Measurements from ENCODE around the gene LRP5.
"Not testable (repeated sequence)": the region's sequence is repeated elsewhere in the genome, so short reads cannot be mapped to it uniquely, and the experiment has no call there.

Gene LRP5

DNA sequence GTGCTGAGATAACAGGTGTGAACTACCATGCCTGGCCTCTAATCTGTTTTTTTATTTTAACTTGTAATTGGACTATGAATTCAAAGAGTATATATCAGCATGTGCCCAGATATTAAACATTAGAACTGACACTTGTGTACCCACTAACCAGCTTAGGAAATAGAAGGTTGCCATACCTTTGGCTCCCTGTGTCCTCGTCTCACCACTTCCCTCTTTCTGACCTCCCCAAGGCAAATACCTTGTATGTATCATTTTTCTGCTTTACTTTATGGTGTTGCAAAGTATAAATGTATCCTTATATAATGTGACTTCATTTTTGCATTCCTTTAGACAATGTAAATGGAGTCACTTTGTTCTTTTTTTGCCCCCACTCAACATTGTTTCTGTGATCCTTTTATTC is 157.3 kb downstream of the LRP5 start:
- DNase-seq (ENCODE audit: low read depth) = no peak

DNA sequence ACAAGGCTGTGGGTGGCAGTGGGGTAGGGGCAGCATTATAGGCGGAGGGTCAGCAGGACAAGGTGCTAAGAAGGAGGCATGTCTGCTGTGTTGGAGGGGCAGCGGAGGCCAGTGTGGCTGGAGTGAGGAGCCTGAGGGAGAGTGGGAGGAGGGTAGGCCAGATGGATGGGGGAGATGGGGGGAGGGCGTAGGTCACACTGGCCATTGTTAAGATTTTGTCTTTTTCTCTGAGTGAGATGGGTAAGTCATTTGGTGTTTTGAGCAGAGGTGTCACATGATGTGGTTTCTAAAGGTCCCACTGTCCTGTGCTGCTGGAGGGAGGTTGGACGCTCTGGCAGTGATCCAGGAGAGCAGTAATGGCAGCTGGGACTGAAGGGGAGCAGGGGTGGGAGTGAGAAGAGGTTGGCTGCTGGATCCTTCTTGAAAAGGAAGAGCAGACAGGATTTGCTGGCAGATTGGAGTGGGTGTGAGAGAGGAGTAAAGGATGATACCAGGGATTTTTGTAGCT is 158.0 kb downstream of the LRP5 start:
- DNase-seq (ENCODE audit: low read depth) = no peak

DNA sequence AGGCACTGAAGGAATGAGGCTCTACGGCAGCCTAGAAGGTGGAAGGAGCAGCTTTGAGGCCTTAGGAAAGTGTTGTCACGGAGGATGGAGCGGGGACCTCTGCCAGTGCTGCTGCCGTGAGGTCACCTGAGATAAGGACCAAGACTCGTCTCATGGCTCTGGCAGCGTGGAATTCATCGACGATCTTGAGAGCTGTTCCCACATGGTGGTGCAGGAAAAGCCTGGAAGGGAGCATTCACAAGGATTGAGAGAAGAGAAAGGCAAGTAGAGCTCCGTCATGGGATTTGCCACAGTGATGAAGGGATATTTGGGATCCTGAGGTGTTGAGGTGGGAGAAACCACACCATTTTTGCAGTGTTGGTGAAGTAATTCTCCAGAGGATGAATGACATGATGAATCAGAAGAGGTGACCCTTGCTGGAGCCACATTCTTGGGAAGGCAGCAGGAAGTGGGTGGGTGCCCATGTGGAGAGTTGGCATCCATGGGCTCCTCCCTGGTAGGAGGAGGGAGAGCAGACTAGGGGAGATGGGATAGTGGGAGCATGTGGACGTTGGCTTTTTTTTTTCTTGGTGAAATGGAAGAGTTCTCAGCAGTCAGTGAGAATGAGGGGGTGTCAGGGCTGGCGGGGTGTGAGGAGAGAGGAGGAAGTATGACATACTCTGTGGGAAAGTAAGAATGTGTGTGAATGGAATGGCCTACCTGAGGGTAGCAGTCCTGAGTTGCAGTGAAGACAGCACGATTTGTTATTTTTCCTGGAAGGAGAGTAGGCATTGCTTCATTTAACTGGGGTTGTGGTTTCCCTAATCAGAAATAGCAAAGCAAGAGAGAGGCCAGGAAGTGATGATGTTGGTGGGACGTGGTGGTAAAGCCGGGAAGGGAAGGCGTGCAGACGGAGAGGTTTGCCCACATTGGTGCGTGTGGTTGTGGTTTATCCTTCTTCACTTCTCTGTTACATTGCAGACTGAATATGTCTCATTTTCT is 159.3 kb downstream of the LRP5 start:
- peak; percentile 22 for DNase-seq (ENCODE audit: low read depth)

DNA sequence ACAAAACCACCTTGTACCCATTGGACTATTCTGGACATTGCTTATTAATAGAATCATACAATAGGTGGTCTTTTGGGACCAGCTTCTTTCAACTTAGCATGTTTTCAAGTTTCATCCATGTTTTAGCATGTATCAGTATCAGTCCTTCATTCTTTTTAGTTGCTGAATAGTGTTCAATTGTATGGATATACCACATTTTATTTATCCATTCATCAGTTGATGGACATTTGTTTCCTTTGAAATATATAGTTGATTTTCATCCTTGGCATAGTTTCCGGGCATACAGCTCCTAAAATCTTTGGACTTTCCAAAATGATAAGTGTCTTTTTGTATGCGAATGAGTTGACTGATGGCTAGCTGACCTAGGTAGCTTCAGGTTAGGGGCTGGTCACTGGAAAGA is 160.4 kb downstream of the LRP5 start:
- DNase-seq (ENCODE audit: low read depth) = no peak

DNA sequence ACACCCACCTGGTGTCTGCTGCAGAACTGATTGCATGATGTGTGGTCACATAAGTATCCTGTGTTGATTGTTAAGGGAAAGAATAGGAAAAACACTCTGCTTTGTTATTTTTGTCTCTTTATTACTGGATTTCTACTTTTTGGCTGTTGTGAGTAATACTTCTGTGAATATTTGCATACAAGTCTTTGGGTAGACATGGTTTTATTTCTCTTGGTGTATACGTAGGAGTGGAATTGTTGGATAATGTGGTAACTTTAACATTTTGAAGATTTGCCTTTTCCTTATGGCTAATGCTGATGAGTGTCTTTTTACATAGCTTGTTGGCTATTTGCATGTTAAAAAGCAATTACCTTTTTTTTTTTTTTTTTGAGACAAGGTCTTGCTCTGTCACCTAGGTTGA is 161.3 kb downstream of the LRP5 start:
- no peak for DNase-seq (ENCODE audit: low read depth)

DNA sequence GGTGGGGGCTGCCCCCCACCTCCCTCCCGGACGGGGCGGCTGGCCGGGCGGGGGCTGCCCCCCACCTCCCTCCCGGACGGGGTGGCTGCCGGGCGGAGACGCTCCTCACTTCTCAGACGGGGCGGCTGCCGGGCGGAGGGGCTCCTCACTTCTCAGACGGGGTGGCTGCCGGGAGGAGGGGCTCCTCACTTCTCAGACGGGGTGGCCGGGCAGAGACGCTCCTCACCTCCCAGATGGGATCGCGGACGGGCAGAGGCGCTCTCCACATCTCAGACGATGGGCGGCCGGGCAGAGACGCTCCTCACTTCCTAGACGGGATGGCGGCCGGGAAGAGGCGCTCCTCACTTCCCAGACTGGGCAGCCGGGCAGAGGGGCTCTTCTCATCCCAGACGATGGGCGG is 163.2 kb downstream of the LRP5 start:
- not testable (repeated sequence) for DNase-seq (ENCODE audit: low read depth)

DNA sequence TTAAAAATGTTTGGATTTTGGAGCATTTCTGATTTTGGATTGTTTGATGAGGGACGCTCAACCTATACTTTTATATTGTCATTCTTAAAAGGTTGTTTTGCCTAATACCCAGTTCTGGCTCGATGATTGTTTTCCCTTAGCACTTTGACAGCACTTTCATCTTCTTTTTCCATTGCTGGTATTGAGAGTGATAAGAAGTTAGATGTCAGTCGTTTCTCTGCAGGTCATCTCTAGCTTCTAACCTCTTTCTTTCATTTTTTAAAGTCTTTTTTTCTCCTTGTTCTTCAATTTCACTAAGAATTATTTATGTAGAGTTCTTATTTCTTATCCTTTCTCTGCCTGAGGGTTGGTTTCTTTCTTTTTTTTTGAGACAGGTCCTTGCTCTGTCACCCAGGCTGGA is 167.0 kb downstream of the LRP5 start:
- DNase-seq (ENCODE audit: low read depth) = no peak

DNA sequence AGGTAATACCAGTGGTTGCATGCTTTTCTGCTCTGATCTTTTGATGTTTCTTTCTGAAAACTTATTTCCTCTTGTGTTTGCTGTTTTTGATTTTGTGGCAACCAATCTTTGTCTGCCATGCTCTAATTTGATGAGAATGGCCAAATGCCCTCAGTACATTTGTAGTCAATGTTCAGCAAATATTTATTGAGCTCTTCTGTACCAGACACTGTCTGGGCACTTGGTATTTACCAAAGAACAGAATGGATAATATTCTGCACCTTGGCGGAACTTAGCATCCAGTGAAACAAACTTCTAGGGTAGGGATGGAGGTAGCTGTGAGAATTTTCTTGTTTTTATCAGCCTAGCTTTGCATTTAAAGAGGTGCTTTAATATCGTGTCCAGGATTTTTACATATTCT is 167.8 kb downstream of the LRP5 start:
- DNase-seq (ENCODE audit: low read depth) = no peak

DNA sequence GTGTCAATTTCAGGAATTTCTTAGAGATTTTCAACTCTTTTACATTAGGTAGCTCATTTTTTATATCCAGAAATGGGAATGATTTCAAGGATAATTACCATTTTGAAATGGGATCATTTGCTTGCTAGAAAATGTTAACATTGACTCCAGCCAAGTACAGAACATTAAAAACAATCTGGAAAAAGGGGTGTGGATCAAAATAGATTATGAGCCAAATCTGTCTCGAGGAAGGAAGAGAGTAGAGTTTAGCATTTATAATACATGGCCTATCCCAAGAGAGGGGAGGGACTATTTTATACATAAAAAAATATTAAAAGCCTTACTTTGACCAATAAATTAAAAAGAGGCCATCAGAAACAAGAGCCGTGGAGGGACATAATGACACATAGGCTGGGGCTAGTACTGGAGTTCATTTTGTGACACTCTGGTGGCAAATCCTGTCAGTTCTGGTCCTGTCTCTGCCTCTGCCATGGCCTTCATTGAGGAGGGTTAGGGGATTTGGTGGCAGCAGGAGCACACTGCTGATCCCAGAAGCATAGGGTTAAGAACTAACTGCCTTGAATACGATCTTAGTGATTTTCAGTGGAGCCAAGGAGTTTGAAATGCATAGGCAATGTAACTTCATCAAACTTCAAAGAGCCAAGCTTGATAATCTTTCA is 168.6 kb downstream of the LRP5 start:
- no peak for DNase-seq (ENCODE audit: low read depth)

DNA sequence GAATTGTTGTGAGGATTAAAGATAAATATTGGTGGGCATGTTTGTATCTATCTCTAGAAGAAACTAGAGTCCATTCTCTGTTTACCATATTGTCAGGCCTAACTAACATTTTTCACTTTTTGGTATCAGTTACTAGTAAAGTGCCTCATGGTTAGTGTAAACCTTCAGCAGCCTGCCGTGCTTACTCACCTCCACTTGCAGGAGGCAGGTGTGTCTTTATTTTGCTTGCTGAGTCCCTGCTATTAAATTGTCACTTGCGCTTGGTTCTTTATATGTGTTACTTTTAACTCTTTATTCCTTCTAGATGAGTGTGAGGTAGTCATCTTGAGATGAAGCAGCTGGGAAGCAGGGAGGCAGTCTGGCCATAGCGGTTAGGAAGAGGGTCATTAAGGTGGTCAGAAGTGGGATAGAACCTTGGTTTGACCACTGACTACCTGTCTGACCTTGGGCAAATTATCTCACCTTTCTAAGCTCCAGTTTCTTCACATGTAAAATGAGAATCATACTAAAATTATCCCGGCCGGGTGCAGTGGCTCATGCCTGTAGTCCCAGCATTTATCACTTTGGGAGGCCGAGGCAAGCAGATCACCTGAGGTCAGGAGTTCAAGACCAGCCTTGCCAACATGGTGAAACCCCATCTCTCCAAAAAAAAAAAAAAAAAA is 169.3 kb downstream of the LRP5 start:
- DNase-seq (ENCODE audit: low read depth) = no peak

DNA sequence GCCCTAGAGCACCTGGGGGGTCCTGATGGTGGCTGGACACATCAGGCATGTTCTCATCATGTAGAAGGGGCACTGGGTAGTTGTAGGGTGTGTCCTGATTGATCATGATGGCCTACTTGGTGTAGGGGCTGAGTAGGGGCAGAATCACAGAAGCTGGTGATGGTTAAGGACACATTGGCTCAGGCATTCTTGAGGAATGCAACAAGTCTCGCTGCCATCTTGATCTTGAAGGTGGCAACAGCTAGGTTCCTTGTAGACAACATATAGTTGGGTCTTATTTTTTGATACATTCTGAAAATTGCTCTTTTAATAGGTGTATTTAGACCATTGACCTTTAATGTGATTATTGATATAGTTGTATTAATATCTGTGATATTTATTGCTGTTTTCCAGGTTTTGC is 176.2 kb downstream of the LRP5 start:
- no peak for DNase-seq (ENCODE audit: low read depth)

DNA sequence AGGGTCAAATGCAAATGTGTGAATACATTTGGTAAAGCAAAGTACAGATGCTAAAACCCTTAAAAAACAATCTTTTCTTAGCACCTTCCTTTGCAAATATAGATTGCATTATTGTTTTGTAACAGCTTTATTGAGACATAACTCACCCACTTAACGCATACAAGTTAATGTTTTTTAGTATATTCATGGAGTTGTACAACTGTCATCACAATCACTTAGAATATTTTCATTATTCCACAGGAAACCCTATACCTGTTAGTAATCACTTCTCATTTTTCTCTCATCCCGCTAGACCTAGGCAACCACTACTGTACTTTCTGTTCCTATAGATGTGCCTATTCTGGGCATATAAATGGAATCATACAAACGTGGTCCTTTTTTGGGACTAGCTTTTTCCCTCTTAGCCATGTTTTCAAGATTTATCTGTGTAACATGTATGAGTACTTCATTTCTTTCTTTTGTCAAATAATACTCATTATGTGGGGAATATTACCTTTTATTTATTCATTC is 182.9 kb downstream of the LRP5 start:
- DNase-seq (ENCODE audit: low read depth) = no peak

DNA sequence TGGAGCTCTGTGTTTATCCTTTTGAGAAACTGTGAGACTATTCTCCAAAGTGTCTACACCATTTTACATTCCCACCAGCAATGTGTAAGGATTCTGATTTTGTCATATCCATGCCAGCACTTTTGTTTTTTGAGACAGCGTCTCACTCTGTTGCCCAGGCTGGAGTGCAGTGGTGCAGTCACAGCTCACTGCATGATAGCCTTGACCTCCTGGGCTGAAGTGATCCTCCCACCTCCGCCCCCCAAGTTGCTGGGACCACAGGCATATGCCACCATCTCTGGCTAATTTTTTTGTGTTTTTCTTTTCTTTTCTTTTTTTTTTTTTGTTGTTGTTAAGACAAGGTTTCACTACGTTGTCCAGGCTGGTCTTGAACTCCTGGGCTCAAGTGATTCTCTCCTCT is 183.5 kb downstream of the LRP5 start:
- DNase-seq (ENCODE audit: low read depth) = no peak

DNA sequence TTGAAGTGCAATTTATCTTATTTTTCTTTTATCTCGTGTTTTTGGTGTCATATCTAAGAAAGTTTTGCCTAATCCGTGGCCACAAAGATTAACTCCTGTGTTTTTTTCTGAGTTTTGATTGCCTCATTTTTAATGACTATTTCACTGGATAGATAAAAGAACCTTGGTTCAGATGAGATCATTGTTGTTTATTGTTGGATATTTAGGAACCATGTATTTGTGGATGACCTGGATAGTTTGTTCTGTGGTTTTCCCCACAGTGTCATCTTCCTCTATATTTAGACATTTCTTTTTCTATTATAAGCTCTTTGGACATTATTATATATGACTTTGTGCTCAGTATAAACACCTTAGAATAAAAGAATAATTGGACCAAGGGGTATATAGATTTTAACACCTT is 185.4 kb downstream of the LRP5 start:
- DNase-seq (ENCODE audit: low read depth) = no peak

DNA sequence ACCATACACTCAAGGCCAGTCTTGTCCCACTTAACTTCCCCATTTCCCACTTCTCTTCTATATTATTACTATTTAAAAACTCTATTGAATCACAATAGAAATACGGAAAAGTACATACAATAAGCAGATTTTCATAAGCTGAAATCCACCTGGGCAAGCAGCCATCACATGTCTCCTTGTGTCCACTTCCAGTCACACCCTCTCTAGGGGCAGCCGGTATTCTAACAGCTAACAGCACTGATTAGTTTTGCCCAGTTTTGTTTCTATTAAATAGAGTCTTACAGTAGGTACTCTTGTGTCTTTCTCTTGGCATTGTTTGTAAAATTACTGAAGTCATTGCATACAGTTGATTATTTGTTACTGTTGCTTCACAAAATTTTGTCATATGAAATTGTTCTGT is 185.9 kb downstream of the LRP5 start:
- DNase-seq (ENCODE audit: low read depth) = no peak

Measured in stimulated activated CD8-positive, alpha-beta memory T cell treated with anti-CD3 and anti-CD28 coated beads, Interleukin-7, amount 100 ng/mL, for 24 hours (primary cell).